PC-9 (cell line): Measurements from ENCODE around the gene TMEM39B. TPM values are rescaled to one million over a fixed set of nuclear protein-coding genes. Genes with fewer than 3 reads are reported as not detected.

Source experiments
- BruUV-seq: library from RNA; stranded (reverse); fragments of 400-500 nt; replicated peaks from 2 replicates; lab custom pipeline; 2021; lab: Mats Ljungman, UMichigan
- CTCF ChIA-PET: fragments of 300-600 bp; sonication (Branson Sonifier 250); formaldehyde crosslinking; loops from one replicate; lab custom pipeline; 2022; ENCODE audit warnings: antibody characterized with exemption; lab: Charles Lee
- POLR2A ChIA-PET: fragments of 300-600 bp; sonication (Branson Sonifier 250); formaldehyde crosslinking; loops from one replicate; lab custom pipeline; 2022; ENCODE audit warnings: antibody characterized with exemption; ENCODE audit not compliant: unreplicated experiment; lab: Charles Lee
- DNase-seq, 2 experiments: peaks; one replicate each; pipeline versions ENCODE4 v3.0.0 to v3.0.0-alpha.2; 2015 to 2022; ENCODE audit warnings: mixed read lengths in 1 of 2
- H2AFZ ChIP-seq: fragments of 200-600 bp; sonication (generic); 2 replicates; pipeline ENCODE4 v1.8.1; 2017; ENCODE audit warnings: antibody characterized with exemption
- H3F3A ChIP-seq: fragments of 200-600 bp; sonication (generic); 2 replicates; pipeline ENCODE4 v1.8.1; 2017; ENCODE audit warnings: antibody characterized with exemption, mild to moderate bottlenecking, low read depth; ENCODE audit not compliant: insufficient read depth
- H3K27ac ChIP-seq: fragments of 200-600 bp; sonication (generic); 2 replicates; pipeline ENCODE4 v1.6.1; 2016; ENCODE audit warnings: mixed run types
- H3K27me3 ChIP-seq: fragments of 200-600 bp; sonication (generic); 2 replicates; pipeline ENCODE4 v1.6.1; 2016; ENCODE audit warnings: low read depth, mixed run types; ENCODE audit not compliant: insufficient read depth
- H3K36me3 ChIP-seq: fragments of 200-600 bp; sonication (generic); 2 replicates; pipeline ENCODE4 v1.6.1; 2016; ENCODE audit warnings: low read depth, mixed run types
- H3K4me1 ChIP-seq: fragments of 200-600 bp; sonication (generic); replicated peaks from 2 replicates; pipeline ENCODE4 v1.6.1; 2016; ENCODE audit warnings: mixed run types; ENCODE audit not compliant: insufficient read depth
- H3K4me2 ChIP-seq: fragments of 200-600 bp; sonication (generic); 2 replicates; pipeline ENCODE4 v1.6.1; 2017; ENCODE audit warnings: mixed run types
- H3K4me3 ChIP-seq: fragments of 200-600 bp; sonication (generic); 2 replicates; pipeline ENCODE4 v1.6.1; 2016; ENCODE audit warnings: mixed run types
- H3K79me2 ChIP-seq: fragments of 200-600 bp; sonication (generic); 2 replicates; pipeline ENCODE4 v1.6.1; 2017; ENCODE audit warnings: low read depth, mixed run types
- H3K9me2 ChIP-seq: fragments of 200-600 bp; sonication (generic); 2 replicates; pipeline ENCODE4 v1.8.1; 2017; ENCODE audit warnings: mild to moderate bottlenecking; ENCODE audit not compliant: insufficient read depth
- H3K9me3 ChIP-seq: fragments of 200-600 bp; sonication (generic); 2 replicates; pipeline ENCODE4 v1.8.1; 2016; ENCODE audit warnings: low read depth; ENCODE audit not compliant: insufficient read depth
- H4K20me1 ChIP-seq: fragments of 200-600 bp; sonication (generic); 2 replicates; pipeline ENCODE4 v1.8.1; 2017; ENCODE audit not compliant: insufficient read depth
- EZH2 ChIP-seq: fragments of 200-600 bp; sonication (generic); IDR thresholded peaks from 2 replicates; pipeline ENCODE4 v1.8.0; 2017; ENCODE audit warnings: antibody characterized with exemption, low read depth
- intact Hi-C: fragments of 100-400 bp; cut with micrococcal nuclease; formaldehyde crosslinking; loops from one replicate; pipeline ENCODE4 v1.10.0; 2022; ENCODE audit not compliant: unreplicated experiment
- total RNA-seq: library from RNA; stranded (reverse); gene quantifications from 2 replicates; pipeline ENCODE4 v1.2.3, GENCODE V29; 2021
- TF ChIP-seq, protein P1 (sequence below): fragments of 200-600 bp; sonication (generic); conservative IDR thresholded peaks from 2 replicates; pipeline ENCODE4 v1.6.1; 2017; ENCODE audit warnings: mixed run types, antibody characterized with exemption, mild to moderate bottlenecking, moderate library complexity

The TMEM39B gene
- total RNA-seq, 1 experiment from 2014 or later: 27.2 TPM

DNA sequence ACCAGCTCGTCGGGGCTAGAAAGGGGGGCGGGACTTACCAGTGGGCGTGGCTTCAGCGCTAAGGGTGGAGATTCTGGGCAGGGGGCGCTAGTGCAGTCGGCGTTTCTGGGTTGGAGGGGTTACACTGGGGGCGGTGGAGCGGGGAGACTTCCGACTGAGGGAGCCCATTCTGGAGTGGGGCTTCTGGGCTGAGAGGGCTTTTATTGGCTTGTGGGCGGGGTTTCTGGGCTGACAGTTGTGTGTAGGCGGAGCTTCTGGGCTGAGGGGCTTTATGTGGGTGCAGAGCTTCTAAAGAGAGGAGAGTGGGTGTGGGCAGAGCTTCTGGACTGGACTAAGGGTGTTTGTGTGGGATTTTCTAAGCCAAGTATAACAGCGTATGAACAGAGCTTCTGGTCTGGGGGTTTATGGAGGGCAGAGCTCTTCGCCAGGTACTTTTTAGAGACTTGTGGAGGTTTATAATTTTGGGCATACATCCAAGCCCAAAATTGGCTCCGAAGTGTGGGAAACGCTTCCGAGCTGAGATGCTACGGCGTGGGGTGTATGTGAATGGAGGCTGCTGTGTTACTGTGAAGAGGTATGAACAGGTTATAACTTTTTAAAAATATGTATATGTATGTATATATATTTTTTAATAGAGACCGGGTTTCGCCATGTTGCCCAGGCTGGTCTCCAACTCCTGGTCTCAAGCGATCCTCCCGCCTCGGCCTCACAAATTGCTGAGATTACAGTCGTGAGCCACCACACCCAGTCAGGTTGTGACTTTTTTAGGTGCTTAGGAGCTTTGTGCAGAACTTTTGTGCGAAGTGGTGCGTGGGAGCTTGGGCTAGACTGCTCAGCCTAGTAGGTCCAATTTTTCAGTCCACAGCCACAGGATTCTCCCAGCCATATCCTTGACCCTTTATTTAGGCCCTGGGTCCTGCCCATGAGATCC, 825 bp downstream of the TMEM39B start:
- TF ChIP-seq, protein P1, sequence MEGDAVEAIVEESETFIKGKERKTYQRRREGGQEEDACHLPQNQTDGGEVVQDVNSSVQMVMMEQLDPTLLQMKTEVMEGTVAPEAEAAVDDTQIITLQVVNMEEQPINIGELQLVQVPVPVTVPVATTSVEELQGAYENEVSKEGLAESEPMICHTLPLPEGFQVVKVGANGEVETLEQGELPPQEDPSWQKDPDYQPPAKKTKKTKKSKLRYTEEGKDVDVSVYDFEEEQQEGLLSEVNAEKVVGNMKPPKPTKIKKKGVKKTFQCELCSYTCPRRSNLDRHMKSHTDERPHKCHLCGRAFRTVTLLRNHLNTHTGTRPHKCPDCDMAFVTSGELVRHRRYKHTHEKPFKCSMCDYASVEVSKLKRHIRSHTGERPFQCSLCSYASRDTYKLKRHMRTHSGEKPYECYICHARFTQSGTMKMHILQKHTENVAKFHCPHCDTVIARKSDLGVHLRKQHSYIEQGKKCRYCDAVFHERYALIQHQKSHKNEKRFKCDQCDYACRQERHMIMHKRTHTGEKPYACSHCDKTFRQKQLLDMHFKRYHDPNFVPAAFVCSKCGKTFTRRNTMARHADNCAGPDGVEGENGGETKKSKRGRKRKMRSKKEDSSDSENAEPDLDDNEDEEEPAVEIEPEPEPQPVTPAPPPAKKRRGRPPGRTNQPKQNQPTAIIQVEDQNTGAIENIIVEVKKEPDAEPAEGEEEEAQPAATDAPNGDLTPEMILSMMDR: no peak
- no peak for TF ChIP-seq EZH2
- BruUV-seq: TSS peak; percentile 40
- Histone ChIP-seq H3K4me2 (peak overlapping the region; percentile 86), H3K4me3 (peak overlapping the region; percentile 67), H3K27ac (no peak overlapping the region), H3K9me3 (no peaks in the 10 kb centered on the region), H3K36me3 (no peaks in the 10 kb centered on the region), H4K20me1 (peaks cover 7% of the 10 kb centered on the region; the same call in 1 of the 2 replicates), H2AFZ (peak overlapping the region; percentile 91), H3K9me2 (no peaks in the 10 kb centered on the region), H3K4me1 (peaks cover 16% of the 10 kb centered on the region), H3K27me3 (no peaks in the 10 kb centered on the region), H3F3A (peaks cover 9% of the 10 kb centered on the region; the same call in 1 of the 2 replicates), H3K79me2 (peaks cover 12% of the 10 kb centered on the region; the same call in 1 of the 2 replicates)
- DNase-seq: no peak
- POLR2A ChIA-PET: interaction anchor here (0.6 to 0.8 kb wide), 6 partner anchors 106 to 510 kb away, joined by 3 to 9 read pairs (median 5); partner anchors contain the start of gene TXLNA
- CTCF ChIA-PET: interaction anchor here (0.6 to 1.5 kb wide), 4 partner anchors 35 to 136 kb away, joined by 10 to 16 read pairs (median 14); partner anchors contain the start of gene KPNA6
- intact Hi-C loops: loop anchor here (5.0 to 10.0 kb wide), 2 partner anchors 34 to 101 kb away; partner anchors contain the start of genes KPNA6 and TXLNA

DNA sequence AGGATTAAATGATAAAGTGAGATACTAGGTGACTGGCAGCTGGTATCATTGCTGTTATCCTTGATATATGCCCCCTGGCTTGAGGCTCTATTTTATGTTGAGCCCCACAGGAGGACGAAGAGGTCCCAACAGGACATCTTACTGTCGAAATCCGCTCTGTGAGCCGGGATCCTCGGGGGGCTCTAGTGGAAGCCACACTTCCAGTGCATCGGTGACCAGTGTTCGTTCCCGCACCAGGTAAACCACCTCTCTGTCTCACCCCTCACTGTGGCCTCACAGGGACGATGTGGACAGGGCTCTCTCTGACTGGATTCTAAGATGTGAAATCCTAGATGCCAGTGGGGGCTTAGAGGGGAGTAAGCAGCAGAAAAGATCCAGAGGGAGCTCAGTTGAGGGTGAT, 2.1 kb downstream of the TMEM39B start:
- H4K20me1 ChIP-seq: peaks cover 7% of the 10 kb centered on the region; the same call in 1 of the 2 replicates
- H3K79me2 ChIP-seq: peaks cover 12% of the 10 kb centered on the region; the same call in 1 of the 2 replicates
- intact Hi-C loops: loop anchor here (5.0 to 10.0 kb wide), 2 partner anchors 32 to 100 kb away; partner anchors contain the start of genes KPNA6 and TXLNA
- no peak for DNase-seq
- no peak for TF ChIP-seq EZH2
- no peak overlapping the region for H3K27ac ChIP-seq
- H3K27me3 ChIP-seq: no peaks in the 10 kb centered on the region
- ChIA-PET CTCF (no interaction called here), POLR2A (no interaction called here)
- peaks cover 9% of the 10 kb centered on the region; the same call in 1 of the 2 replicates for H3F3A ChIP-seq
- H3K36me3 ChIP-seq: no peaks in the 10 kb centered on the region
- no TSS peak for BruUV-seq
- H3K4me2 ChIP-seq: no peak overlapping the region
- no peaks in the 10 kb centered on the region for H3K9me2 ChIP-seq
- no peak overlapping the region for H3K4me3 ChIP-seq
- peaks cover 16% of the 10 kb centered on the region for H3K4me1 ChIP-seq
- H2AFZ ChIP-seq: no peak overlapping the region
- no peaks in the 10 kb centered on the region for H3K9me3 ChIP-seq

- Histone ChIP-seq H3K4me3 (no peak overlapping the region), H2AFZ (no peak overlapping the region), H3K27ac (no peak overlapping the region), H3K79me2 (peaks cover 12% of the 10 kb centered on the region; the same call in 1 of the 2 replicates), H3K4me1 (peaks cover 7% of the 10 kb centered on the region; the same call in 1 of the 2 replicates), H3K36me3 (no peaks in the 10 kb centered on the region), H3K9me3 (no peaks in the 10 kb centered on the region), H3K27me3 (no peaks in the 10 kb centered on the region), H4K20me1 (peaks cover 7% of the 10 kb centered on the region; the same call in 1 of the 2 replicates), H3F3A (peaks cover 1% of the 10 kb centered on the region; the same call in 1 of the 2 replicates), H3K4me2 (no peak overlapping the region), H3K9me2 (no peaks in the 10 kb centered on the region)
- ChIA-PET CTCF (no interaction called here), POLR2A (no interaction called here)
- TF ChIP-seq EZH2: no peak
- TF ChIP-seq, protein P1: no peak
- DNase-seq: no peak
- intact Hi-C loops: loop anchor here (10.0 kb wide), 1 partner anchor 97 kb away; the partner anchor contains the start of gene TXLNA
- BruUV-seq: no TSS peak
These were observed 4.7 kb downstream of the TMEM39B start for GRCh38 chr1:32077451-32077850.
